GM12873 (cell line): ENCODE measurements around the gene CNTNAP2.

ENCODE experiments used
- CTCF ChIP-seq: IDR thresholded peaks from 2 replicates; pipeline ENCODE4 v1.5.1; 2012; ENCODE audit warnings: low read depth, mild to moderate bottlenecking, moderate library complexity, low read length, control low read depth; ENCODE audit not compliant: insufficient read depth; ENCODE audit errors: missing control alignments

Gene CNTNAP2

GRCh38 chr7:146414937-146415336 lies 298.3 kb downstream of the CNTNAP2 start:
- TF ChIP-seq CTCF = no peak

GRCh38 chr7:146417176-146417575 lies 300.6 kb downstream of the CNTNAP2 start:
- no peak for TF ChIP-seq CTCF

GRCh38 chr7:146423446-146423845 lies 306.8 kb downstream of the CNTNAP2 start:
- no peak for TF ChIP-seq CTCF

GRCh38 chr7:146424084-146424483 lies 307.5 kb downstream of the CNTNAP2 start:
- no peak for TF ChIP-seq CTCF

- no peak for TF ChIP-seq CTCF
Measured at GRCh38 chr7:146433501-146433900, 316.9 kb downstream of the CNTNAP2 start.

- no peak for TF ChIP-seq CTCF
Measured at GRCh38 chr7:146443102-146443501, 326.5 kb downstream of the CNTNAP2 start.

- no peak for TF ChIP-seq CTCF
Measured at GRCh38 chr7:146449625-146450024, 333.0 kb downstream of the CNTNAP2 start.

GRCh38 chr7:146455091-146455655 lies 338.6 kb downstream of the CNTNAP2 start:
- TF ChIP-seq CTCF = no peak
